ENCODE measurements around the gene PSMD8. TPM values are rescaled to one million over a fixed set of nuclear protein-coding genes. Genes with fewer than 3 reads are reported as not detected.

Gene PSMD8
- total RNA-seq (ENCODE audit: low replicate concordance): 151 and 355 TPM in 2 replicates

GRCh38 chr19:38374332-38375097 is at the start of gene PSMD8:
TSS of gene PSMD8 (plus strand) at chr19:38374571. CDS start at chr19:38374602, 31 bp downstream.

GRCh38 chr19:38387550-38388348 is 13.4 kb downstream of the PSMD8 start, which contains the start of gene GGN:
TSS of gene GGN (minus strand) at chr19:38388034. CDS start at chr19:38387261, 773 bp downstream.

GRCh38 chr19:38388349-38389100 is 14.2 kb downstream of the PSMD8 start, which contains the start of gene SPRED3:
TSS of gene SPRED3 (plus strand) at chr19:38388697. CDS start at chr19:38390303, 1,606 bp downstream.

GRCh38 chr19:38402967-38403674 is 28.8 kb downstream of the PSMD8 start, which contains the start of gene FAM98C:
TSS of gene FAM98C (plus strand) at chr19:38403093. CDS start at chr19:38403154, 61 bp downstream.

GRCh38 chr19:38425810-38426466 is 51.6 kb downstream of the PSMD8 start, which contains the start of gene RASGRP4:
TSS of gene RASGRP4 (minus strand) at chr19:38426219. CDS start at chr19:38426091, 128 bp downstream.

GRCh38 chr19:38433268-38433733 is 58.9 kb downstream of the PSMD8 start, which contains the start of gene RYR1:
TSS of gene RYR1 (plus strand) at chr19:38433691. CDS start at chr19:38433830, 139 bp downstream.

Other genes starting within 250 kb of the PSMD8 start
- gene DPF1, start 150.3 kb upstream of the PSMD8 start, total RNA-seq (ENCODE audit: low replicate concordance): 1.1 TPM in 1 of 2 replicates, not detected in the other
- 33.1 TPM in 1 of 2 replicates, not detected in the other for gene PPP1R14A, start 118.2 kb upstream of the PSMD8 start, total RNA-seq (ENCODE audit: low replicate concordance)
- 0.70 and 21.2 TPM in 2 replicates for gene SPINT2, start 110.0 kb upstream of the PSMD8 start, total RNA-seq (ENCODE audit: low replicate concordance)
- gene C19orf33, start 70.3 kb upstream of the PSMD8 start, total RNA-seq (ENCODE audit: low replicate concordance): 0.30 and 0.47 TPM in 2 replicates
- 27.7 and 121 TPM in 2 replicates for gene YIF1B, start 58.6 kb upstream of the PSMD8 start, total RNA-seq (ENCODE audit: low replicate concordance)
- 3.2 and 22.1 TPM in 2 replicates for gene KCNK6, start 54.7 kb upstream of the PSMD8 start, total RNA-seq (ENCODE audit: low replicate concordance)
- gene CATSPERG, start 38.7 kb upstream of the PSMD8 start, total RNA-seq (ENCODE audit: low replicate concordance): 0.45 and 2.8 TPM in 2 replicates
- under 0.01 and 0.15 TPM in 2 replicates for gene GGN, start 13.5 kb downstream of the PSMD8 start, total RNA-seq (ENCODE audit: low replicate concordance)
- gene SPRED3, start 14.1 kb downstream of the PSMD8 start, total RNA-seq (ENCODE audit: low replicate concordance): 1.4 and 3.6 TPM in 2 replicates
- 5.6 and 7.5 TPM in 2 replicates for gene FAM98C, start 28.5 kb downstream of the PSMD8 start, total RNA-seq (ENCODE audit: low replicate concordance)
- not detected in 2 replicates for gene RASGRP4, start 51.6 kb downstream of the PSMD8 start, total RNA-seq (ENCODE audit: low replicate concordance)
- gene RYR1, start 59.1 kb downstream of the PSMD8 start, total RNA-seq (ENCODE audit: low replicate concordance): under 0.01 and 0.12 TPM in 2 replicates
- gene MAP4K1, start 243.4 kb downstream of the PSMD8 start, total RNA-seq (ENCODE audit: low replicate concordance): 0.08 TPM in 1 of 2 replicates, not detected in the other
- 371 and 380 TPM in 2 replicates for gene EIF3K, start 244.6 kb downstream of the PSMD8 start, total RNA-seq (ENCODE audit: low replicate concordance)